Tibial artery (tissue), 4 donors: ENCODE data around the gene SLC5A9.

Experiments used
- DNase-seq, 2 donors: peaks; one replicate each; pipeline ENCODE4 v3.0.0-alpha.2; 2019
- H3K27ac ChIP-seq, 2 donors: fragments of 200-600 bp; sonication (generic) in 1 of 2; 1 replicate in 1 of 2; 2 replicates in 1 of 2; pipeline ENCODE4 v1.5.1; 2018 to 2019; ENCODE audit warnings: mild to moderate bottlenecking in 1 of 2
- H3K27me3 ChIP-seq, 2 donors: fragments of 200-600 bp; sonication (generic) in 1 of 2; one replicate each; pipeline versions ENCODE4 v1.5.1 to v1.6.0; 2016 to 2019
- H3K36me3 ChIP-seq, 3 donors: fragments of 200-600 bp; sonication (generic) in 2 of 3; one replicate each; pipeline ENCODE4 v1.5.1; 2016 to 2019; ENCODE audit warnings: mild to moderate bottlenecking in 2 of 3
- H3K4me1 ChIP-seq, 4 donors: fragments of 200-600 bp; sonication (generic) in 2 of 4; 1 replicate in 3 of 4; 2 replicates in 1 of 4; pipeline ENCODE4 v1.5.1; 2016 to 2019
- H3K4me3 ChIP-seq, 2 donors: fragments of 200-600 bp; sonication (generic) in 1 of 2; 1 replicate in 1 of 2; 2 replicates in 1 of 2; pipeline ENCODE4 v1.5.1; 2018 to 2019; ENCODE audit warnings: mild to moderate bottlenecking in 2 of 2
- H3K9me3 ChIP-seq, 3 donors: fragments of 200-600 bp; sonication (generic) in 1 of 3; one replicate each; pipeline ENCODE4 v1.5.1; 2016 to 2019
- CTCF ChIP-seq, 2 experiments: fragments of 200-600 bp in 1 of 2; fragments of 450-650 bp in 1 of 2; IDR thresholded peaks; one replicate each; pipeline ENCODE4 v1.5.1; 2017 to 2019; ENCODE audit warnings: antibody characterized with exemption in 2 of 2, mild to moderate bottlenecking in 1 of 2, moderate library complexity in 1 of 2
- intact Hi-C: fragments of 100-400 bp; cut with DNase I; formaldehyde crosslinking; loops from one replicate; pipeline ENCODE4 v1.15.0; 2023; ENCODE audit warnings: low total_unique reads

The SLC5A9 gene

GRCh38 chr1:48222501-48223242 lies at the start of gene SLC5A9:
TSS of gene SLC5A9 (plus strand) at chr1:48222716. CDS start at chr1:48222737, 21 bp downstream.
- H3K36me3 ChIP-seq, result no peaks in the 10 kb centered on the region
- peaks cover 0 to 6% (median 0%) of the 10 kb centered on the region in 4 donors for H3K4me1 ChIP-seq
- DNase-seq, result no peak
- no peak within 1 kb of the TSS for H3K4me3 ChIP-seq
- no peaks in the 10 kb centered on the region for H3K9me3 ChIP-seq
- intact Hi-C loops, result no loop called here
- no peak for TF ChIP-seq CTCF (IDR thresholded peaks at IDR 0.05)
- H3K27ac ChIP-seq, result no peak within 1 kb of the TSS
- no peaks in the 10 kb centered on the region for H3K27me3 ChIP-seq

- Histone ChIP-seq H3K4me3 (no peak overlapping the region), H3K9me3 (peaks cover 0 to 12% (median 3%) of the 10 kb centered on the region in 3 donors), H3K27me3 (no peaks in the 10 kb centered on the region), H3K27ac (no peak overlapping the region), H3K36me3 (no peaks in the 10 kb centered on the region), H3K4me1 (no peaks in the 10 kb centered on the region)
- no peak for TF ChIP-seq CTCF (IDR thresholded peaks at IDR 0.05)
- intact Hi-C loops, result no loop called here
- DNase-seq, result no peak
These were observed 47.4 kb upstream of the SLC5A9 start for GRCh38 chr1:48175116-48175515.

DNA sequence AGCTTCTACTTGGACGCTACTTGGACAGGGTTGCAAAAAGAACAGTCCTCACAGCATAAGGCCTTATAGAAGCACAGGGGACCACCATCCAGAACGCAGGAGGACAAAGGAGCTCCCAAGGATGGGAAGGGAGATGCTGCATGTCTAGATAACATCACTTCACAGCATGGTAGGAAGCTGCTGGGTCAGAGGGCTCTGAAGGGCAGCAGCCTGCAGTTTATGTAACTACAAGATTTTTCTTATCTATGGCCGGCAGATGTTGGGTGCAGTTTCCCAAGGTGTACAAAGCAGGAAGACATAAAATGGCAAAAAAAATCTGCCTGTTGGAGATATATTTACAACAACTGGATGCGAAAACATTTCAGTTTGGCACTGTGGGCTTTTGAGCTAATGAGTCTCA lies 45.3 kb upstream of the SLC5A9 start:
- H3K4me1 ChIP-seq, result no peaks in the 10 kb centered on the region
- DNase-seq, result no peak
- H3K36me3 ChIP-seq, result no peaks in the 10 kb centered on the region
- H3K27me3 ChIP-seq, result no peaks in the 10 kb centered on the region
- intact Hi-C loops, result no loop called here
- TF ChIP-seq CTCF (IDR thresholded peaks at IDR 0.05), result no peak
- H3K27ac ChIP-seq, result no peak overlapping the region
- H3K4me3 ChIP-seq, result no peak overlapping the region
- no peaks in the 10 kb centered on the region for H3K9me3 ChIP-seq

DNA sequence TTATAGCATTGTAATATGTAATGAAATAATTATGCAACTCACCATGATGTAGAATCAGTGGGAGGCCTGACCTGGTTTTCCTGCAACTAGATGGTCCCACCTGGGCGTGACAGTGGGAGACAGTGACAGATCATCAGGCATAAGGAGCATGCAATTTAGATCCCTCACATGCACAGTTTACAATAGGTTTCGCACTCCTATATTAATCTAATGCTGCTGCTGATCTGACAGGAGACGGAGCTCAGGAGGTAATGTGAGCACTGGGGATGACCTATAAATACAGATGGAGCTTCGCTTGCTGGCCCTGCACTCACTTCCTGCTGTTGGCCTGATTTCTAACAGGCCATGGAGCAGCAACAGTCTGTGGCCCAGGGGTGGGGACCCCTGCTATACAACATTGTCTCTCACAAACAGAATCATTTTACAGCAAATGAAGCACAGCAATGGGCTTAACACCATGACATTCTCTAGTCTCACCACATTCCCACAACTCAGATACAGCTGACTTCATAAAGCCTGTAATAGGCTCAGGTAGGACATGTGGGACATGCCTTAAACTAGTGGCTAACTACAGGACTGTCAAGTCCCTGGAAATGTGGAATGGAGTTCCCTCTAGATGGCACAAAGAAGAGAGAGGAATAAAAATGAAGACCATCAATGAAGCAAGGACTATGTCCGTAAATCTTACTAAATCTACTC lies 40.7 kb upstream of the SLC5A9 start:
- no peaks in the 10 kb centered on the region for H3K9me3 ChIP-seq
- H3K4me3 ChIP-seq, result no peak overlapping the region
- DNase-seq, result no peak
- H3K36me3 ChIP-seq, result no peaks in the 10 kb centered on the region
- H3K27ac ChIP-seq, result no peak overlapping the region
- no peaks in the 10 kb centered on the region for H3K4me1 ChIP-seq
- H3K27me3 ChIP-seq, result no peaks in the 10 kb centered on the region
- intact Hi-C loops, result no loop called here
- no peak for TF ChIP-seq CTCF (IDR thresholded peaks at IDR 0.05)

DNA sequence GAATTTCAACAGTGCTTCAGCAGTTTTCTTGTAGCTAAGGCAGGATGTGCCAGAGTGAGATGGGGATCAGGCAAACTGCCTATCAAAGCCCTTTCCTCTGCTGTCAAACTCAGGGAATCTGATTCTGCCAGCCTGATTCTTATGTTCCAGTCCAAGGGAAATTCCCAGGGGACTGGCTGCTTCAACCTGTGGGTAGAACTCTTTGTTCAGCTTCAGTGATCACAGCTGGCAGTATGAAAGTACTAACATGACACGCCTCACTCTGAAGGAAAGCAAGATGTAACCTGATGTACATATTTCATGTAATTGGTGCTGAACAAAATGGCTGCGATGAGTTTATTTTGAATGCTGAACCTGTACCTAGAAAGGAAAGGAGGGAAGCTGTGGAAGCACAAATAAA lies 40.1 kb upstream of the SLC5A9 start:
- no peak for DNase-seq
- intact Hi-C loops, result no loop called here
- H3K27me3 ChIP-seq, result no peaks in the 10 kb centered on the region
- no peaks in the 10 kb centered on the region for H3K4me1 ChIP-seq
- no peaks in the 10 kb centered on the region for H3K9me3 ChIP-seq
- no peak for TF ChIP-seq CTCF (IDR thresholded peaks at IDR 0.05)
- no peaks in the 10 kb centered on the region for H3K36me3 ChIP-seq
- H3K27ac ChIP-seq, result no peak overlapping the region
- H3K4me3 ChIP-seq, result no peak overlapping the region
